SHP77 treated with DMSO at 0.1 percent for 48 hours (cell line): Measurements from ENCODE around the gene CACNA1B.

Experiments
- DNase-seq: peaks from one replicate; lab custom pipeline; 2025; lab: John Stamatoyannopoulos, UW

The CACNA1B gene

DNA sequence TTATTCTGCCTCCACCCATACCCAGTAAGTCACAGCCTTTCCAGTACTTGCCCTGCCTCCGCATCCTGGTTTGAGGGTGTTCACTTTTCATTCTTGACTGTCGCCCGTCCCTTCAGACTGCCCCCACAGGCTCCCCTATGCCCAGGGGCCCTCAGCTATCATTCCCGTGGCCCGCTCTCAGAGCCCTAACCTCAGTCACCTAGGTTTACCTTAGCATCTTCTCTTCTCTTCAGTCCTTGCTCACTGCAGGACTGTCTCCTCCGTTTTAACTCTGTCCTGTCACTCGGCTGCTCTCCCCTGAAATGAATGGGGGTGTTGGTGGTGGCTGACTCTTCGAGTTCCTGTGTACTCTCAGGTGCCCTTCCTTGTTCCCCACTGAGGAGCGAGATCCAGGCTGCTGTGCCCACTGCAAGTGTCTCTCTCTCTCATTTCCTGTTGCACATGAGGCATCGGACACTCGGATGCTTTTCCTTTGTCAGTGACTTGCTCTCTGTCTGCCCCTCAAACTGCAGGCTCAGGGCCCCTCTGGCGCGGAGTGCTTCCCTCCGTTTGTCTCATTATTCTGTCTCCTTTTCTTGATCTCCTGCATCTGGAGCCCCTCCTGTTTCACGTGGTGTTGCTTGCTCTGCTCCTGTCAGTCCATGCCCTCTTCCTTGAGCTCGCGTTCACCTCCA, 89.8 kb downstream of the CACNA1B start:
- DNase-seq: no peak

DNA sequence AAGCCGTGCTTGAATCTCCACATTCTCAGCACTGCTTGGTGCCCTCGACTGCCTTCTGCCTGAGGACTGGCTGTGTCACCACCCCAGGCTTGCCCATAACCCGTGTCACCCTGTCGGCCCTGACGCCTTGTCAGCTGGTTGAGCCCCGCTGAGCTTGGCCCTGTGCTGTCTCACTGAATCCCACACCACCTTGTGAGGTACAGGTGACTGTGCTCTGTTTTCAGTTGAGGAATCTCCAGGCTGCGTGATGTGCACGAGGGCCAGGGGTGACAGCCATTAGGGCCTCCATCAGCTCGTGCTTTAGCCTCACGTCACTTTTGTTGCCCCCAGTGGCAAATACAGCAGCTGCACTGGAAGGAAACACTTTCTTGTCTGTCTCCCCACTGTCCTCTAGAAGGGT, 90.7 kb downstream of the CACNA1B start:
- DNase-seq: no peak

DNA sequence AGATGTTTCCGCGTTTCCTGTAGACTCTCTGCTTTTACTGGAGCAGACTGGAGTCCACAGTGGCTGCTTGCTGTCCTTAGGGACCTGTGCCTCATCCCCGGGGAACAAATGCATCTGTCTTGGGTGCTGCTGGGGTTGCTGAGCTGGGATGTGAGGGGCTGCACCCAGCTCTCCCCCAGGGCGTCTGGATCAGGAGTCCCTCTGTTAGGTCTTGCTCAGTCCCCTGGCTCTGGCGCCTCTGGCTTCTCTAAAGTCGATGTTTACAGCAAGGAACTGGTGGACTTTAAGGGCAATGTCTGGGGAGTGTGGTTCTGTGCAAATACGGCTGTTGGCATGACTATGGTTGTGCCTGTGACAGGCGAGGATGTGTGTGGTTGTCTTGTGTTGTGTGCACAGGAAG, 91.4 kb downstream of the CACNA1B start:
- DNase-seq: no peak

DNA sequence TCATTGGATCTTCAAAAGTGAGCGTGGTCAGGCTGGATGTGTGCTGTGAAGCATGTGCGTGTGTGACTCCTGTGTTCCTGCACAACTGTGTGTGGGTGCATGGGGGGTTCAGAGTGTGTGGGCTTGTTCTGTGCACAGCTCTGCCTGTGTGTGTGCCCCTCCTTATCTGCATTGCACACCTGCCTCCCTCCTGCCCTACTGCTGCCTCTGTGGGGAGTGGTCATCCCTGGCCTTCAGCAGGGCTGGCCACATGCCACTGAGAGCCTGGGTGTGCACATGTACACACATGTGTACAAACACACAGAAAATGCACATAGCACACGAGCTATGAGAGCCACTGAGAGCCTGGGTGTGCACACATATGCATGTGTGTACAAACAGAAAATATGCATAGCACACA, 92.1 kb downstream of the CACNA1B start:
- DNase-seq: no peak

DNA sequence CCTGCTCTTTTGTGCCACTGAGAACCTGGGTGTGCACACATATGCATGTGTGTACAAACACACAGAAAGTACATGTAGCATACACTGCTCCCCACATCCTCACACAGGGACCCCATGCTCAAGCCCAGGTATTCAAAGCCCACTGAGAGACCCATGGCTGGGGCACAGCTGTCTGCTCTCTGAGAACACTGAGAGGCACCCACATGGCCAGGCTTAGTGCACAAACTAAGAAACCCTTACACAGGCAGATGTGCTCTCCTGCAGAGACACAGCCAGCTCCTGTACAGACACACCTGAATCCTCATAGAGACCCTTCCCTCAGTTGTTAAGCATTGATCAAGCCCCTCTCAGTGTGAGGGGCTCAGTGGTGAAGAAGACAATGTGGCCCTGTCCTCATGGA, 92.5 kb downstream of the CACNA1B start:
- no peak for DNase-seq

DNA sequence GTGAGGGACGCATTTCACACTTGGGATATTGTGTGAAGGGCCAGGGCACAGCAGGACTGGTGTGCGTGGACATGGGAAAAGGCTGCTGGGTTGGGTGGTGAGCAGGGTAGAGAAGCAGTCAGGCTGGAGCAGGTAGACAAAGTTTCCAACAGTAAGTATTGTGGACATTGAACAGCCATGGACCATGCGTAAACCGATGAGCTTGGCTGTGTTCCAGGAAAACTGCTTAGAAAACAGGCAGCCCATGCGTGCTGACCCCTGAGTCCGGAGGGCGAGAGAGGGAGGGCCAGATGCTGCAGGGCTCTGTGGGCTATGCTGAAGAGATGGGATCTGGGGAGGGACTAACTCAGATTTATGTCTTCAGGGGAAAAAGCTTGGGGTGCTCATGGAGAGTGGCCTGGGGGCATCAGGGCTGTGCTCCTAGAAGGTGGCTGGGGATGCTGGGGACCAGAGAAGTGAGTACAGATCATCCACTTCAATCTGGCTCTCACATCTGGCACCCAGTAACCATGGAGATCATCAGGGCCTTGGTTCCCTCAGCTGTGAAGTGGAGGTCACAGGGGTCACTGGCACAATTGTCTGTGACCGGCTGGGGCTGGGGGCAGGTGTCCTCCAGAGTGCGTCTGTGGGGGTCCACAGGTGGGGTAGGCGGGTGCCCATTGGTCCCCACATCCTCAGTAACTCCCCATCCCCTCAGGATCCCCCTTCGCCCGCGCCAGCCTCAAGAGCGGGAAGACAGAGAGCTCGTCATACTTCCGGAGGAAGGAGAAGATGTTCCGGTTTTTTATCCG, 93.3 kb downstream of the CACNA1B start:
- no peak for DNase-seq

DNA sequence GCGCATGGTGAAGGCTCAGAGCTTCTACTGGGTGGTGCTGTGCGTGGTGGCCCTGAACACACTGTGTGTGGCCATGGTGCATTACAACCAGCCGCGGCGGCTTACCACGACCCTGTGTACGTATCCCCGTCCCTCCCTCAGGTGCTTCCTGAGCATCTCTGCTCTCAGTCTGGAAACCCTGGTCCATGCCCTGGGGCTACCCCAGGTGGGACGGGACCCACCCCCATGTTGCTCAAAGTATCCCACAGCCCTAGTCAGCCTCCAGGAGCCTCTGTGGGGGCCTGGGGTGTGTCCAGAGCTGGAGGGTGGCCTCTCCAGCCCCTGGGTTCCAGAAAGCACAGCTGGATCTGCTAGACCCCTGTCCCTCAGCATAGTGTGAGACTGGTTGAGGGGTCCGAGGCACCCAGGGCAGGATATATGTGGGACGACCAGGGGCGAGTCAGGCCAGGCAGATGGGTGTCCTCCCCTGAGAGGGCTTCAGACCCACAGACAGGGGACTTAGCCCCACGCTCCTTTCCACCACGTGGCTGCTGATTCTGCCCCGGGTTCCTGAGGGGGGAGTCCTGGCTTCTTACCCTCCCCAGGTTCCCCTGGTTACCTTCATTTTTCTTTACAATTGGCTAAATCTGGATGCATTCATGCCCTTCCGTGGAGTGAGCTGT, 94.0 kb downstream of the CACNA1B start:
- DNase-seq: no peak

DNA sequence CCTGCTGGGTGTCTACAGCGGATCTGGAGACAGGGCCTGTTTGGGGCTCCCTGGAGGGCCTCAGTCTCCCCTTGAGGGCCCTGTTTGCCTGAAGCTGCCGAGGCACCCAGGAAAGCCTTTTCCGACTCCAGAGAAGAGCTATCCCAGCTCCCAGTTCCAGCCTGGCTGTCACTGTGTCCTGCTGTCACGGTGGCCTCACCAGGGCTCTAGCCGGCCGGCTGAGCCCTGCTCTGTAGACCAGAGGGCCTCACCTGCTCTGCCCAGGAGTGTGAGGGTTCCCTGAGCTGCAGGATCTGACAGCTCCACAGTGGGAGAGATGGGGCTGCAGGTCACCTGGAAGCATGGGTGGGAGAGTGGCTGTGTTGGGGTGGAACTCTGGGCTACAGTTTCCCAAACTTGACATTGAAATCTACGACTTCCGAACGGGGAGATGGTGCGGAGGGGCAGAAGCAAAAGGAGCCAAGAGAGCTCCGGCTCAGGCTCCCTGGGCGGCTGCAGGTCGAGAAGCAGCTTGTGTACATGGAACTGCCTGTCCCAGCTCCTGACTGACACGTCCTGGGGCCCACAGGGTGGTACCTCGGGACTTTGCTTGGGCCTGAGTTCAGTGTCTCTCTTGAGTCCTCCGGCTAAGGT, 94.9 kb downstream of the CACNA1B start:
- DNase-seq: no peak

DNA sequence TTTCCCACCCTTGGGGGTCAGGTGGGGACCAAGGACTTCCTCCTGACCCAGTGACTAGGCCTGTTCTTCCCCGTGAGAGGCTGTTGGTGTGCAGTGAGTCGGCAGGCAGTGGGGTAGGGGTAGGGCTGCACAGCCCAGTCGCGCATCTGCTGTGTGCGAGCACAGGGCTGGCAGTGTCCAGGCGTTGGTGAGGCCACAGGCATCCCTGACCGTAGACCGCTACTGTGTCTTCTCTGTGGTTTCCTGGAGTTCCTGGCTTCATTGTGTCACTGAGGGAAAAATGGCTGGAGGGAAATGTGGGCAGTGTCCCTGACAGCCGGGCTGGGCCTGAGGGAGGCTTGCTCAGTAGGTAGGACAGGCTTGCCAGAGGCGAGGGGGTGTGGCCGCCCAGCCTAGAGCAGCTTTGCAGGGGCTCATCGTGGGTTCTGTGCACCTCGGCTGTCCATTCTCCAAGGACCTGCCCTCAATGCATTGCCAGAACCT, 95.4 kb downstream of the CACNA1B start:
- no peak for DNase-seq

DNA sequence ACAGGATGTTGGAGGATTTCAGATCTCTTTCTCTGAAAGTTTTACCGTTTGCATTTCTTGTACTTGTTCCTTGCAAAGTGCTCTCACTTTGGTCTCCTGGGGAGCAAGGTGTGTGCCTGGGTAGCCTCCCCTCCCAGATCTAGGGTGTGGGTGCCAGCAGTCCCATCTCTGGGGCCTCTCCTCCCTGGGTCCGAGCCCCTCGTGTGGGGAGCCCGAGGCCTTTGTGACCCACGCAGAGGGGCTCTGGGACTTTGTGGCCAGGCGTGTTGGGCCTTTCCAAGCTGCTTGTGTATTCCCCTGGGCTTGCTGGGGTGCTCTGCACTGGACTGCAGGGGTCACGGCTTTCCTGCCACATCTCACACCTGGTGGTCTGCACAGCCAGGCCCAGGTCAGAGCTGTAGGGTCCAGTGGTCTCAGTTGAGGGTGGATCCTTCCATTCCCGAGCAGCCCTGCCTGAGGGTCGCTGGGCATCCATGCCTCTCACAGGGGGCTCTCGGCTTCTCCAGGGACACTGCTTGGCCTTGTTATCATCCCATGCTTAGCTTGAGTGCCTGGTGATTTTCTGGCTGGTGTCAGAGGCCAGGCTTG, 96.3 kb downstream of the CACNA1B start:
- DNase-seq: no peak

DNA sequence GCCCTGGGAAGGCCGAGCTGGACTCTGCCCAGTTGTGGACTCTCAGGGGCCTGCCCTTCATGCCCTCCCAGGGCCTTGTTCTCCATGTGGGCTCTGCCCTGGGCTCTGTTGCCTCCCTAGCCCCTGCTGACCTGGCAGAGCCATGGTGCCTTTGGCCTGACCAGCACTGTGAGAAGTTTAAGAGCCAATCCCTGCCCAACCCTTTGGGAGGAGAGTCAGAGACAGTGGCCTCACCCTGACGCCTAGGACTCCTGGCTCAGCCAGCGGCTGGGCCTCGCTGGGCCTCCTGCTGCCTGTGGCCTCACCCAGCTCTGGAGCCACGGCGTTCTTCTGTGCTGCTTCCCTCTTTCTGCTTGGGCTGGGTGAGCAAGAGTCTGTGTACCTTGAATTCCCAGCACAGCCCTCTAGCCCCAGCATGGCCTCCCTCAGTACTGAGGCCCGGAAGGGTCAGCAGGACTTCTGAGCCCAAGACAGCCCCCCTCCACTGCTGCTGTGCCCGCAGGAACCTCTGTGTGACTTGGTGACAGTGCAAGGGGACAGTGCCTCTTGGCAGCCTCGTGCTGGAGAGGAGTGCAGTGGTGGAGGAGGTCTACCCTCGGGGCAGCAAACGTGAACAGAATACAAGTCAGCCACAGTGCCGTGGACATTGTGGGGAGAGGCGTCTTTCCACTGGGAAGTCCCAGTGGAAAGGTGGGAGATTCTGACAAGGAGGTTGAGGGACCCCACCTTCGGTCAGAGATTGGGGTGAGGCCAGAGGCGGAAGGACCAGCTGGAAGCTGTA, 97.4 kb downstream of the CACNA1B start:
- no peak for DNase-seq

DNA sequence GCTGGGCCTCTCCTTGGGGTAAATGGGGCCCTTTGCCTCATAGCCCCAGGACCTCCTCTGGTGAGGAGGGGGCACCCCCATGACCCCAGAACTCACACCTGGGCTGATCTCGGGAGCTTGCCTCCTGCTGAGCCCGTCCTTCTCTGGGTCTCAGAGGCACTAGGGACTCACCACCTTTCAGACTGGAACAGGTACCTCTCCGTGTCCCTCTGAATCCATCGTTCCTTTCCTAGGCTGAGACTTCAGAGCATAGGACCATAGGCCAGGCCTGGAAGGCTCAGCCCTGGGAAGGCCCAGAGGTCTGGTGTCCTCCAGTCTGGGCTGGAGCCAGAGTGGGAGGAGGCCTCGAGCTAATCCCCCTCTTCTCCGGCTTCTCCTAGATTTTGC, 97.9 kb downstream of the CACNA1B start:
- DNase-seq: no peak

DNA sequence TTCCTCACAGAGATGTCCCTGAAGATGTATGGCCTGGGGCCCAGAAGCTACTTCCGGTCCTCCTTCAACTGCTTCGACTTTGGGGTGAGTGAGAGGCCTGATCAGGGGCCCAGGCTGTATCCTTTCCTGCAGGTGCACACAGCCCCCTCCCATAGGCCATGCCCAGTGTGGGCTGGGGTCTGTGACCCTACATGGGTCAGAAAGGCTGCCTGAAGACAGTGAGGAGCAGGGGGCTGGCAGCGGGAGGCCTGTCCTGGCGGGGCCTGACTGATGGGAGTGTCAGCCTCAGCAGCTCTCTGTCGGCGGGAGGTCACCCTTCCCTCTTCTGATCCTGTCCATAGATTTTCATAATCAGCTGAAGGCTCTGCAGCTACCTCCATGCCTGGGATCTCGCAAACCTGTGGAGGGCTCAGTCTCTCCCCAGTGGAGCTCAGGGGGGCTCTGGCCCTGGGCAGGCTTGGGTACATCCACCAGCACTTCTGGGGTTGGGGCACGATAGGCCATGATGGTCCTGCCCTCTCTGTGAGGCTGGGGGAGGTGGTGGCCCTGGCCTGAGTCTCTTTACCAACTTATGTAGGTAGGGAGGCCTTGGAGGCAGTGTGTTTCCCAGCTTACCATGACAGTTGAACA, 98.5 kb downstream of the CACNA1B start:
- DNase-seq: no peak

DNA sequence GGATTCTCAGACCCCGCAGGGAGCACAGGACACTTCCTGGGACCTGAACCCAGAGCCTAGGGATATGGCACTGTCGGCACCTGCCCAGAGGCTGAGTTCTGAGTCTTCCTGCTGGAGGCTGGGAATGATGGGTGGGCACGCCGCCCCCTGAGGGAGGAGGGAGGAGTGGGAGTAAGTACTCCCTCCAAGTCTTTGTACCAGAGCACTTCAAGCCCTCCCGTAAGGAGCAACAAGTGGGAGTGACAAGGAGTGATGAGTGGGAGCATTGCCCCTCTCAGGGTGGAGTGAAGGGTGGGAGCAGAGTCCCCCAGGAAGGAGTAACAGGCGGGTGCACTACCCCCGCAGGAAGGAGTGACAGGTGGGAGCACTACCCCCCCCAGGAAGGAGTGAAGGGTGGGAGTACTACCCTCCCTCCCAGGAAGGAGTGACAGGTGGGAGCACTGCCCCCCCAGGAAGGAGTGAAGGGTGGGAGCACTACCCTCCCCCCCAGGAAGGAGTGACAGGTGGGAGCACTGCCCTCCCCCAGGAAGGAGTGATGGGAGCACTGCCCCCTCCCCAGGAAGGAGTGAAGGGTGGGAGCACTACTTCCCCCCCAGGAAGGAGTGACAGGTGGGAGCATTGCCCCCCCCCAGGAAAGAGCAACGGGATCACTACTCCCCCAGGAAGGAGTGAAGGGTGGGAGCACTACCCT, 100.1 kb downstream of the CACNA1B start:
- DNase-seq: no peak

DNA sequence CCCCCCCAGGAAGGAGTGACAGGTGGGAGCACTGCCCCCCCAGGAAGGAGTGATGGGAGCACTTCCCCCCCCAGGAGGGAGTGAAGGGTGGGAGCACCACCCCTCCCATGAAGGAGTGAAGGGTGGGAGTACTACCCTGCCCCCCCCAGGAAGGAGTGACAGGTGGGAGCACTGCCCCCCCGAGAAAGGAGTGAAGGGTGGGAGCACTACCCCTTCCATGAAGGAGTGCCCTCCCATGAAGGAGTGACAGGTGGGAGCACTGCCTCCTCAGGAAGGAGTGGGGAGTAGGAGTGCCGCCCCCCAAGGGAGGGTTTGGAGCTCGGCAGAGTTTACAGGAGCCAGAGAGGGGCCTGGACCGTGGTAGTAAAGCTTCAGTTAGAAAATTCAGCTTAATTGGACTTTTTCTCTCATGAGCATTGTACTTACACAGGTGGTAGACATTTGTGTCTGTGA, 100.7 kb downstream of the CACNA1B start:
- no peak for DNase-seq

DNA sequence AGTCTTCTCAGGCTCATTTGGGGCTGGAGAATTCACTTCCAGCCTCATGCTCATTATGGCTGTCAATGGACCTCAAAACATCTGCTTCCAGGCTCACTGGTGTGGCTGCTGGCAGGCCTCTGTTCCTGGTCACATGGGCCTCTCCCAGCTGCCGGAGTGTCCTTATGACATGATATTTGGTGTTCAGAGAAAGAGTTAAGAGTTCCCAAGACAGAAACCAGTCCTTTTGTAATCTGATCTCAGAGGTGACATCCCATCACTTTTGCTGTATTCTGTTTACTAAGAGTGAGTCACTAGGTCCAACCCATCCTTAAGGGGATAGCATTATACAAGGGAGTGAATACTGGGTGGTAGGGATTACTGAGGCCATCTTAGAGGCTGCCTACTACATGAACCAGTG, 104.6 kb downstream of the CACNA1B start:
- DNase-seq: no peak

DNA sequence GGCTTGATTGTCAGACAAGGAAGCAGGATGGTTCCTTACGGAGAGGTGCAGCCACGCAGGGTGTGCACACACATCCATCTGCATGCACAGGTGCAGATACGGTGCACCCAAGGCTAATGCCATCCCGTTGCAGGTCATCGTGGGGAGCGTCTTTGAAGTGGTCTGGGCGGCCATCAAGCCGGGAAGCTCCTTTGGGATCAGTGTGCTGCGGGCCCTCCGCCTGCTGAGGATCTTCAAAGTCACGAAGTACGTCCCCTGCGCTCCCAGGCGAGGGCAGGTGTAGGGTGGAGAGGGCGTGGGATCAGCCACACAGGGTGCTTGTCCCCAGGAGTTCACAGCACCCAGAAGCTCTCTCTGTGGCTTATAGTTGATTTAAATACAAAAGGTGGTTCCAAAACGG, 106.4 kb downstream of the CACNA1B start:
- DNase-seq: no peak

DNA sequence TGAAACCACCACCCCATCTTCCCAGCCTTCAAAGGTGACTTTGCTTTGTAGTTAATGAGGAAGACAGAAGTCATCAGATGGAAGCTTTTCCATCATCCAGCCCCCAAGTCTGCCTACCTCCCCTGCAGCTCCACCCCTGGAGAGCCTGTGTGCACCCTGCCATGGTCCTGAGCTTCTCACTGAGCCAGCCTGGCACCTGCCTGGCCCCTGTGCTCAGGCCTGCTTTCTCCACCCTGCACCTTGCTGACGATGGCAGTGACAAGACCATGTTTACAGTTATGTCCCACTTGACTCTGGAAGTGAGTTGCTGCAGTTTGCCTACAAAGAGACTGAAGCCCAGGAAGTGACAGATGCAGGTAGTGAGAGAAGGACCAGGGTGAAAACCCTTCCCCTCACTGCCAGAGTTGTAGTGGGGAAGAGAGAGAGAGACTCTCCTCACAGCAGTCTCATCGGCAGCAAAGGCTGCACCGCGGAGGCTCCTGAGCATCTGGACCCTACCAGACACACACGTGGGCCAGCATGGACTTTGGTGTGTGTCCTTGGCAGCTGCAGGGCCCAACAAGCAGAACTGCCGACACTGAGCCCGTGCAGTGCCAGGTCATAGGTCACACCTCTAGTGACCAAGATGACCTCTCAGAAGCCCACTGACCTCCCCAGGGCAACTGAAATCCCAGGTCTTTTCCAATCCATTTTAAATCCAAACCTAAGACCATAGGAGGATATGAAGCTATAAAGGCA, 107.1 kb downstream of the CACNA1B start:
- no peak for DNase-seq

DNA sequence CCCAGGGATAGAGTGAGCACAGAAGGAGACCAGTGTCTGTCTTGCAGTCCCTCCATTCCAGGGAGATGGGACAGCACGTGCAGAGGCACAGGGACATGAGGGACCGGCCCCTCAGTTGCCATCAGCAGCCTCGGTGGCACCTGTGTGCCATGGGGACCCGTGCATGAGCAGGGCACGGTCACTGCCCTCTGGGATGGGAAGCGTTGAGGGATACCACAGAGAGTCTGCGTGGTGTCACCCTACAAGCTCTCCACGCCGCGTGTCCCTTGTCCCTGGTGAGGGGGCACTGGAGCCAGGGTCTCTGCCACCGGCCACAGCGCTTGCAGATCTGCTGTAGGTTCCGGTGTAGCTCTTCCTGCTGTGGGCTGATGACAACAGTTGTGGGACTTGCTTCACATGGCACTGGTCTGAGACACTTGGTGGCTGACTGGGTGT, 108.1 kb downstream of the CACNA1B start:
- no peak for DNase-seq
